ENCODE measurements around the gene WHRN. TPM values are rescaled to one million over a fixed set of nuclear protein-coding genes. Genes with fewer than 3 reads are reported as not detected.

WHRN gene
- total RNA-seq, 4 donors from 2014 or later: 0.82 to 4.1 (median 2.3) TPM

GRCh38 chr9:114418053-114418452, 87.2 kb downstream of the WHRN start:
- TF ChIP-seq CTCF (IDR thresholded peaks at IDR 0.05; ENCODE audit: low read depth): no peak

- TF ChIP-seq CTCF (IDR thresholded peaks at IDR 0.05; ENCODE audit: low read depth): no peak
Observed at GRCh38 chr9:114417511-114417910, 87.8 kb downstream of the WHRN start.

GRCh38 chr9:114416906-114417305, 88.4 kb downstream of the WHRN start:
- TF ChIP-seq CTCF (IDR thresholded peaks at IDR 0.05; ENCODE audit: low read depth): no peak

GRCh38 chr9:114416290-114416689, 89.0 kb downstream of the WHRN start:
- TF ChIP-seq CTCF (IDR thresholded peaks at IDR 0.05; ENCODE audit: low read depth): no peak

GRCh38 chr9:114414346-114414745, 90.9 kb downstream of the WHRN start:
- no peak for TF ChIP-seq CTCF (IDR thresholded peaks at IDR 0.05; ENCODE audit: low read depth)

- TF ChIP-seq CTCF (IDR thresholded peaks at IDR 0.05; ENCODE audit: low read depth): no peak
Observed at GRCh38 chr9:114413861-114414301, 91.4 kb downstream of the WHRN start.

- no peak for TF ChIP-seq CTCF (IDR thresholded peaks at IDR 0.05; ENCODE audit: low read depth)
Observed at GRCh38 chr9:114412048-114412683, 93.1 kb downstream of the WHRN start.
